Measurements from ENCODE around the gene SLC35C1. TPM values are rescaled to one million over a fixed set of nuclear protein-coding genes. Genes with fewer than 3 reads are reported as not detected.

SLC35C1 gene
- total and polyA plus RNA-seq, 2 of the 8 experiments (the other 6 are each of a cell fraction or from before 2014, with no cell fraction given): 4.6 to 10.6 TPM

GRCh38 chr11:45830596-45830995 is 25.6 kb downstream of the SLC35C1 start (continued):
- TF ChIP-seq SUZ12 (IDR thresholded peaks at IDR 0.05; ENCODE audit: low read length) (no peak), PHF8 (conservative IDR thresholded peaks at IDR 0.05; ENCODE audit: low read depth, low read length) (no peak), ZNF274 (IDR thresholded peaks at IDR 0.05; ENCODE audit: borderline replicate concordance, extremely low read depth, low read length) (no peak), RXRA (IDR thresholded peaks at IDR 0.05; ENCODE audit: insufficient read depth, low read depth, low read length) (no peak), POLR2A (IDR thresholded peaks at IDR 0.05; ENCODE audit: control extremely low read depth in 1 of 2, low read depth in 2 of 2, low read length in 2 of 2) (no peak), CHD2 (IDR thresholded peaks at IDR 0.05; ENCODE audit: low read length) (no peak)

Data from H1 (cell line).